HEK293 (cell line): Measurements from ENCODE around the gene LSMEM2.

Experiments used
- EGR2 ChIP-seq: fragments of 450-650 bp; formaldehyde crosslinking; IDR thresholded peaks from 2 replicates; pipeline ENCODE4 v1.5.1; 2016; ENCODE audit warnings: low read depth, missing biosample characterization, missing genetic modification characterization
- GFI1B ChIP-seq: fragments of 450-650 bp; formaldehyde crosslinking; IDR thresholded peaks from 2 replicates; pipeline ENCODE4 v1.5.1; 2016; ENCODE audit warnings: missing biosample characterization, missing genetic modification characterization
- GLI4 ChIP-seq: fragments of 450-650 bp; formaldehyde crosslinking; IDR thresholded peaks from 2 replicates; pipeline ENCODE4 v1.5.1; 2016; ENCODE audit warnings: missing biosample characterization, missing genetic modification characterization
- GLIS1 ChIP-seq: fragments of 450-650 bp; formaldehyde crosslinking; IDR thresholded peaks from 2 replicates; pipeline ENCODE4 v1.5.1; 2016; ENCODE audit warnings: missing biosample characterization, missing genetic modification characterization
- HOXC10 ChIP-seq: sonication (generic); formaldehyde crosslinking; IDR thresholded peaks from 2 replicates; pipeline ENCODE4 v1.8.1; 2023; ENCODE audit warnings: mild to moderate bottlenecking, missing genetic modification reagents
- KLF10 ChIP-seq: fragments of 450-650 bp; IDR thresholded peaks from 2 replicates; pipeline ENCODE4 v1.5.1; 2018; ENCODE audit warnings: missing biosample characterization, mild to moderate bottlenecking, missing genetic modification characterization
- SP7 ChIP-seq: fragments of 450-650 bp; formaldehyde crosslinking; IDR thresholded peaks from 2 replicates; pipeline ENCODE4 v1.5.1; 2016; ENCODE audit warnings: missing biosample characterization, missing genetic modification characterization
- ZBTB17 ChIP-seq: fragments of 450-650 bp; formaldehyde crosslinking; IDR thresholded peaks from 2 replicates; pipeline ENCODE4 v1.5.1; 2016; ENCODE audit warnings: missing biosample characterization, missing genetic modification characterization
- ZNF138 ChIP-seq: fragments of 450-650 bp; formaldehyde crosslinking; IDR thresholded peaks from 2 replicates; pipeline ENCODE4 v1.5.1; 2016; ENCODE audit warnings: missing biosample characterization, missing genetic modification characterization, borderline replicate concordance
- ZNF140 ChIP-seq: fragments of 450-650 bp; formaldehyde crosslinking; IDR thresholded peaks from 2 replicates; pipeline ENCODE4 v1.5.1; 2016; ENCODE audit warnings: missing biosample characterization, missing genetic modification characterization
- ZNF2 ChIP-seq: fragments of 450-650 bp; formaldehyde crosslinking; IDR thresholded peaks from 2 replicates; pipeline ENCODE4 v1.5.1; 2016; ENCODE audit warnings: missing biosample characterization, missing genetic modification characterization
- ZNF211 ChIP-seq: fragments of 450-650 bp; formaldehyde crosslinking; IDR thresholded peaks from 2 replicates; pipeline ENCODE4 v1.5.1; 2016; ENCODE audit warnings: low read depth, missing biosample characterization, missing genetic modification characterization
- ZNF24 ChIP-seq: fragments of 450-650 bp; formaldehyde crosslinking; IDR thresholded peaks from 2 replicates; pipeline ENCODE4 v1.5.1; 2016; ENCODE audit warnings: missing biosample characterization, missing genetic modification characterization
- ZNF266 ChIP-seq: fragments of 450-650 bp; formaldehyde crosslinking; IDR thresholded peaks from 2 replicates; pipeline ENCODE4 v1.5.1; 2016; ENCODE audit warnings: missing biosample characterization, missing genetic modification characterization, low read depth
- ZNF501 ChIP-seq: fragments of 450-650 bp; formaldehyde crosslinking; IDR thresholded peaks from 2 replicates; pipeline ENCODE4 v1.5.1; 2016; ENCODE audit warnings: missing biosample characterization, missing genetic modification characterization
- ZNF544 ChIP-seq: fragments of 450-650 bp; formaldehyde crosslinking; IDR thresholded peaks from 2 replicates; pipeline ENCODE4 v1.5.0; 2017; ENCODE audit warnings: missing biosample characterization, missing genetic modification characterization
- ZNF555 ChIP-seq: fragments of 450-650 bp; formaldehyde crosslinking; conservative IDR thresholded peaks from 2 replicates; pipeline ENCODE4 v1.5.1; 2017; ENCODE audit warnings: missing biosample characterization, mild to moderate bottlenecking, missing genetic modification characterization, inconsistent platforms
- ZNF600 ChIP-seq: fragments of 450-650 bp; formaldehyde crosslinking; IDR thresholded peaks from 2 replicates; pipeline ENCODE4 v1.5.1; 2016; ENCODE audit warnings: missing biosample characterization, missing genetic modification characterization
- ZNF621 ChIP-seq: fragments of 450-650 bp; formaldehyde crosslinking; IDR thresholded peaks from 2 replicates; pipeline ENCODE4 v1.5.1; 2017; ENCODE audit warnings: missing biosample characterization, missing genetic modification characterization
- ZNF623 ChIP-seq: fragments of 450-650 bp; formaldehyde crosslinking; IDR thresholded peaks from 2 replicates; pipeline ENCODE4 v1.5.1; 2016; ENCODE audit warnings: missing biosample characterization, missing genetic modification characterization
- ZNF654 ChIP-seq: fragments of 450-650 bp; formaldehyde crosslinking; IDR thresholded peaks from 2 replicates; pipeline ENCODE4 v1.5.1; 2016; ENCODE audit warnings: low read depth, missing biosample characterization, missing genetic modification characterization
- ZNF785 ChIP-seq: fragments of 450-650 bp; formaldehyde crosslinking; IDR thresholded peaks from 2 replicates; pipeline ENCODE4 v1.5.1; 2016; ENCODE audit warnings: missing biosample characterization, missing genetic modification characterization
- TF ChIP-seq, protein P1 (sequence below): fragments of 450-650 bp; formaldehyde crosslinking; IDR thresholded peaks from 2 replicates; pipeline ENCODE4 v1.5.0; 2017; ENCODE audit warnings: missing biosample characterization, missing genetic modification characterization, borderline replicate concordance
- TF ChIP-seq, protein P2 (sequence below): fragments of 450-650 bp; formaldehyde crosslinking; IDR thresholded peaks from 2 replicates; pipeline ENCODE4 v1.5.1; 2016; ENCODE audit warnings: missing biosample characterization, missing genetic modification characterization
- TF ChIP-seq, protein P3 (sequence below): fragments of 450-650 bp; formaldehyde crosslinking; IDR thresholded peaks from 2 replicates; pipeline ENCODE4 v1.5.1; 2016; ENCODE audit warnings: missing biosample characterization, missing genetic modification characterization
- TF ChIP-seq, protein P4 (sequence below): fragments of 450-650 bp; formaldehyde crosslinking; IDR thresholded peaks from 2 replicates; pipeline ENCODE4 v1.5.1; 2016; ENCODE audit warnings: missing biosample characterization, missing genetic modification characterization
- TF ChIP-seq, protein P5 (sequence below): fragments of 450-650 bp; formaldehyde crosslinking; IDR thresholded peaks from 2 replicates; pipeline ENCODE4 v1.5.1; 2016; ENCODE audit warnings: missing biosample characterization, missing genetic modification characterization
- TF ChIP-seq, protein P6 (sequence below): fragments of 450-650 bp; formaldehyde crosslinking; IDR thresholded peaks from 2 replicates; pipeline ENCODE4 v1.5.1; 2016; ENCODE audit warnings: missing biosample characterization, missing genetic modification characterization

Gene LSMEM2

DNA sequence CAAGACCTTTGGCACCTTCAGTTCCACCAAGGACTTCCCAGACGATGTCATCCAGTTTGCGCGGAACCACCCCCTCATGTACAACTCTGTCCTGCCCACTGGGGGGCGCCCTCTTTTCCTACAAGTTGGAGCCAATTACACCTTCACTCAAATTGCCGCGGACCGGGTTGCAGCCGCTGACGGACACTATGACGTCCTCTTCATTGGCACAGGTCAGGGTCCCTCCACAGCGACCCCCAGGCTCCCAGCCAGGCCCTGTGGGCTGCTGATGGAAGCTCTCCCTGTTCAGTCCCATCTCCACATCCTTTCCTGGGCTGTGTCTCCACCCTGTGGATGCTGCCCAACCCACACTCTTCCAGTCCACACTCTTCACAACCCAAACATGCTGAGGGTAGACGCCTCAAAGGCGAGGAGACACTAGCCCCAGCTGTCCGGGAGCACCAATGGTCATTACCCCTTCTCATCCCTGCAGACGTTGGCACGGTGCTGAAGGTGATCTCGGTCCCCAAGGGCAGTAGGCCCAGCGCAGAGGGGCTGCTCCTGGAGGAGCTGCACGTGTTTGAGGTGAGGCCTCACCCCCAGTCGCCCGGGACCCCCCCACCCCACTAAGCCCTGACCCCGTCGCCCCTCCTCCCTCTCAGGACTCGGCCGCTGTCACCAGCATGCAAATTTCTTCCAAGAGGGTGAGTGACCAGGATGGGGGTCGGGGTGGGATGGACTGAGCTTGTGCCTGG is 4.3 kb upstream of the LSMEM2 start (continued):
- TF ChIP-seq, protein P1, sequence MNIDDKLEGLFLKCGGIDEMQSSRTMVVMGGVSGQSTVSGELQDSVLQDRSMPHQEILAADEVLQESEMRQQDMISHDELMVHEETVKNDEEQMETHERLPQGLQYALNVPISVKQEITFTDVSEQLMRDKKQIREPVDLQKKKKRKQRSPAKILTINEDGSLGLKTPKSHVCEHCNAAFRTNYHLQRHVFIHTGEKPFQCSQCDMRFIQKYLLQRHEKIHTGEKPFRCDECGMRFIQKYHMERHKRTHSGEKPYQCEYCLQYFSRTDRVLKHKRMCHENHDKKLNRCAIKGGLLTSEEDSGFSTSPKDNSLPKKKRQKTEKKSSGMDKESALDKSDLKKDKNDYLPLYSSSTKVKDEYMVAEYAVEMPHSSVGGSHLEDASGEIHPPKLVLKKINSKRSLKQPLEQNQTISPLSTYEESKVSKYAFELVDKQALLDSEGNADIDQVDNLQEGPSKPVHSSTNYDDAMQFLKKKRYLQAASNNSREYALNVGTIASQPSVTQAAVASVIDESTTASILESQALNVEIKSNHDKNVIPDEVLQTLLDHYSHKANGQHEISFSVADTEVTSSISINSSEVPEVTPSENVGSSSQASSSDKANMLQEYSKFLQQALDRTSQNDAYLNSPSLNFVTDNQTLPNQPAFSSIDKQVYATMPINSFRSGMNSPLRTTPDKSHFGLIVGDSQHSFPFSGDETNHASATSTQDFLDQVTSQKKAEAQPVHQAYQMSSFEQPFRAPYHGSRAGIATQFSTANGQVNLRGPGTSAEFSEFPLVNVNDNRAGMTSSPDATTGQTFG (tag by site-specific recombination): no peak
- TF ChIP-seq KLF10 (tag by site-specific recombination) (no peak), ZNF623 (no peak), ZNF2 (tag by site-specific recombination) (0 out of 2 replicates have a peak, but pooled peaks have one; percentile 45), ZNF501 (0 out of 2 replicates have a peak, but pooled peaks have one; percentile 48), ZNF785 (no peak), HOXC10 (CRISPR knock-in tag) (no peak), GFI1B (tag by site-specific recombination) (no peak), GLIS1 (tag by site-specific recombination) (peak; percentile 31; the same call in 1 of the 2 replicates), EGR2 (tag by site-specific recombination) (peak; percentile 51; the same call in 1 of the 2 replicates), ZNF266 (no peak), ZNF654 (tag by site-specific recombination) (peak; percentile 62), ZNF621 (tag by site-specific recombination) (no peak), ZNF555 (tag by site-specific recombination) (no peak), ZNF138 (tag by site-specific recombination) (no peak), ZNF600 (tag by site-specific recombination) (peak; percentile 57; the same call in 1 of the 2 replicates), SP7 (tag by site-specific recombination) (peak; percentile 27; the same call in 1 of the 2 replicates), ZNF544 (tag by site-specific recombination) (no peak), GLI4 (tag by site-specific recombination) (no peak), ZBTB17 (tag by site-specific recombination) (peak; percentile 51; the same call in 1 of the 2 replicates), ZNF211 (tag by site-specific recombination) (no peak), ZNF140 (no peak), ZNF24 (no peak)
- TF ChIP-seq, protein P2, sequence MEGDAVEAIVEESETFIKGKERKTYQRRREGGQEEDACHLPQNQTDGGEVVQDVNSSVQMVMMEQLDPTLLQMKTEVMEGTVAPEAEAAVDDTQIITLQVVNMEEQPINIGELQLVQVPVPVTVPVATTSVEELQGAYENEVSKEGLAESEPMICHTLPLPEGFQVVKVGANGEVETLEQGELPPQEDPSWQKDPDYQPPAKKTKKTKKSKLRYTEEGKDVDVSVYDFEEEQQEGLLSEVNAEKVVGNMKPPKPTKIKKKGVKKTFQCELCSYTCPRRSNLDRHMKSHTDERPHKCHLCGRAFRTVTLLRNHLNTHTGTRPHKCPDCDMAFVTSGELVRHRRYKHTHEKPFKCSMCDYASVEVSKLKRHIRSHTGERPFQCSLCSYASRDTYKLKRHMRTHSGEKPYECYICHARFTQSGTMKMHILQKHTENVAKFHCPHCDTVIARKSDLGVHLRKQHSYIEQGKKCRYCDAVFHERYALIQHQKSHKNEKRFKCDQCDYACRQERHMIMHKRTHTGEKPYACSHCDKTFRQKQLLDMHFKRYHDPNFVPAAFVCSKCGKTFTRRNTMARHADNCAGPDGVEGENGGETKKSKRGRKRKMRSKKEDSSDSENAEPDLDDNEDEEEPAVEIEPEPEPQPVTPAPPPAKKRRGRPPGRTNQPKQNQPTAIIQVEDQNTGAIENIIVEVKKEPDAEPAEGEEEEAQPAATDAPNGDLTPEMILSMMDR (tag by site-specific recombination): peak; percentile 92
- TF ChIP-seq, protein P3, sequence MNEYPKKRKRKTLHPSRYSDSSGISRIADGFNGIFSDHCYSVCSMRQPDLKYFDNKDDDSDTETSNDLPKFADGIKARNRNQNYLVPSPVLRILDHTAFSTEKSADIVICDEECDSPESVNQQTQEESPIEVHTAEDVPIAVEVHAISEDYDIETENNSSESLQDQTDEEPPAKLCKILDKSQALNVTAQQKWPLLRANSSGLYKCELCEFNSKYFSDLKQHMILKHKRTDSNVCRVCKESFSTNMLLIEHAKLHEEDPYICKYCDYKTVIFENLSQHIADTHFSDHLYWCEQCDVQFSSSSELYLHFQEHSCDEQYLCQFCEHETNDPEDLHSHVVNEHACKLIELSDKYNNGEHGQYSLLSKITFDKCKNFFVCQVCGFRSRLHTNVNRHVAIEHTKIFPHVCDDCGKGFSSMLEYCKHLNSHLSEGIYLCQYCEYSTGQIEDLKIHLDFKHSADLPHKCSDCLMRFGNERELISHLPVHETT (tag by site-specific recombination): 0 out of 2 replicates have a peak, but pooled peaks have one; percentile 50
- TF ChIP-seq, protein P4, sequence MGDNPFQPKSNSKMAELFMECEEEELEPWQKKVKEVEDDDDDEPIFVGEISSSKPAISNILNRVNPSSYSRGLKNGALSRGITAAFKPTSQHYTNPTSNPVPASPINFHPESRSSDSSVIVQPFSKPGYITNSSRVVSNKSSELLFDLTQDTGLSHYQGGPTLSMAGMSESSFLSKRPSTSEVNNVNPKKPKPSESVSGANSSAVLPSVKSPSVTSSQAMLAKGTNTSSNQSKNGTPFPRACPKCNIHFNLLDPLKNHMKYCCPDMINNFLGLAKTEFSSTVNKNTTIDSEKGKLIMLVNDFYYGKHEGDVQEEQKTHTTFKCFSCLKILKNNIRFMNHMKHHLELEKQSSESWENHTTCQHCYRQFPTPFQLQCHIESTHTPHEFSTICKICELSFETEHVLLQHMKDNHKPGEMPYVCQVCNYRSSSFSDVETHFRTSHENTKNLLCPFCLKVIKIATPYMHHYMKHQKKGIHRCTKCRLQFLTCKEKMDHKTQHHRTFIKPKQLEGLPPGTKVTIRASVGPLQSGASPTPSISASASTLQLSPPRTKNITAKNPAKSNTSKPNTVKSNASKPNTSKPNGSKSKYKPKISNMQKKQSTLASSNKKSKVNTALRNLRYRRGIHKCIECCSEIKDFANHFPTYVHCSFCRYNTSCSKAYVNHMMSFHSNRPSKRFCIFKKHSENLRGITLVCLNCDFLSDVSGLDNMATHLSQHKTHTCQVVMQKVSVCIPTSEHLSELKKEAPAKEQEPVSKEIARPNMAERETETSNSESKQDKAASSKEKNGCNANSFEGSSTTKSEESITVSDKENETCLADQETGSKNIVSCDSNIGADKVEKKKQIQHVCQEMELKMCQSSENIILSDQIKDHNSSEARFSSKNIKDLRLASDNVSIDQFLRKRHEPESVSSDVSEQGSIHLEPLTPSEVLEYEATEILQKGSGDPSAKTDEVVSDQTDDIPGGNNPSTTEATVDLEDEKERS (tag by site-specific recombination): no peak
- TF ChIP-seq, protein P5, sequence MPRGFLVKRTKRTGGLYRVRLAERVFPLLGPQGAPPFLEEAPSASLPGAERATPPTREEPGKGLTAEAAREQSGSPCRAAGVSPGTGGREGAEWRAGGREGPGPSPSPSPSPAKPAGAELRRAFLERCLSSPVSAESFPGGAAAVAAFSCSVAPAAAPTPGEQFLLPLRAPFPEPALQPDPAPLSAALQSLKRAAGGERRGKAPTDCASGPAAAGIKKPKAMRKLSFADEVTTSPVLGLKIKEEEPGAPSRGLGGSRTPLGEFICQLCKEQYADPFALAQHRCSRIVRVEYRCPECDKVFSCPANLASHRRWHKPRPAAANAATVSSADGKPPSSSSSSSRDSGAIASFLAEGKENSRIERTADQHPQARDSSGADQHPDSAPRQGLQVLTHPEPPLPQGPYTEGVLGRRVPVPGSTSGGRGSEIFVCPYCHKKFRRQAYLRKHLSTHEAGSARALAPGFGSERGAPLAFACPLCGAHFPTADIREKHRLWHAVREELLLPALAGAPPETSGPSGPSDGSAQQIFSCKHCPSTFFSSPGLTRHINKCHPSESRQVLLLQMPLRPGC (tag by site-specific recombination): no peak
- TF ChIP-seq, protein P6, sequence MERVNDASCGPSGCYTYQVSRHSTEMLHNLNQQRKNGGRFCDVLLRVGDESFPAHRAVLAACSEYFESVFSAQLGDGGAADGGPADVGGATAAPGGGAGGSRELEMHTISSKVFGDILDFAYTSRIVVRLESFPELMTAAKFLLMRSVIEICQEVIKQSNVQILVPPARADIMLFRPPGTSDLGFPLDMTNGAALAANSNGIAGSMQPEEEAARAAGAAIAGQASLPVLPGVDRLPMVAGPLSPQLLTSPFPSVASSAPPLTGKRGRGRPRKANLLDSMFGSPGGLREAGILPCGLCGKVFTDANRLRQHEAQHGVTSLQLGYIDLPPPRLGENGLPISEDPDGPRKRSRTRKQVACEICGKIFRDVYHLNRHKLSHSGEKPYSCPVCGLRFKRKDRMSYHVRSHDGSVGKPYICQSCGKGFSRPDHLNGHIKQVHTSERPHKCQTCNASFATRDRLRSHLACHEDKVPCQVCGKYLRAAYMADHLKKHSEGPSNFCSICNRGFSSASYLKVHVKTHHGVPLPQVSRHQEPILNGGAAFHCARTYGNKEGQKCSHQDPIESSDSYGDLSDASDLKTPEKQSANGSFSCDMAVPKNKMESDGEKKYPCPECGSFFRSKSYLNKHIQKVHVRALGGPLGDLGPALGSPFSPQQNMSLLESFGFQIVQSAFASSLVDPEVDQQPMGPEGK: 0 out of 2 replicates have a peak, but pooled peaks have one; percentile 37
